GM03348 (cell line): ENCODE measurements around the gene THADA.

Experiments
- DNase-seq: peaks from one replicate; pipeline ENCODE4 v3.0.0; 2012; ENCODE audit warnings: low spot score

Gene THADA

DNA sequence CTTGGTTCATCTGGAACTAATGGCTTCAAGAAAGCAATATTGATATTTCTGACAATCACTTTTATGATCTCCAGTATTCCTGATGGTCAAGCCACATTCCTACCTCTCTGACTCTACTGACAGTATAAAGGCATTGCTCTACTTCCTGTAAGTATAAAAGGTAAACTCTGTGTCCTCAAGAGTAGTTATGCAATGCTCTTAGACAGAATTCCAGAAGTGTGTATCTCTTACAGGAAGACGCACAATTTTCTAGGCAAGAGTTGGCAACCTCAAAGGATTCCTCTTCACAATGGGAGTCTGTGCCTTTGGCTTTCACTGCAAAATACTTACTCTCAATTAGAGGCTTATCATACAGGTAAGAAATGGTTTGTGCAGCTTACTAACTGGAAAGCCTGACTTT is 100.1 kb downstream of the THADA start:
- peak; percentile 15 for DNase-seq

GRCh38 chr2:43493954-43494353 is 101.9 kb downstream of the THADA start:
- DNase-seq, result no peak

GRCh38 chr2:43491065-43491639 is 104.7 kb downstream of the THADA start:
- peak; percentile 6 for DNase-seq

DNA sequence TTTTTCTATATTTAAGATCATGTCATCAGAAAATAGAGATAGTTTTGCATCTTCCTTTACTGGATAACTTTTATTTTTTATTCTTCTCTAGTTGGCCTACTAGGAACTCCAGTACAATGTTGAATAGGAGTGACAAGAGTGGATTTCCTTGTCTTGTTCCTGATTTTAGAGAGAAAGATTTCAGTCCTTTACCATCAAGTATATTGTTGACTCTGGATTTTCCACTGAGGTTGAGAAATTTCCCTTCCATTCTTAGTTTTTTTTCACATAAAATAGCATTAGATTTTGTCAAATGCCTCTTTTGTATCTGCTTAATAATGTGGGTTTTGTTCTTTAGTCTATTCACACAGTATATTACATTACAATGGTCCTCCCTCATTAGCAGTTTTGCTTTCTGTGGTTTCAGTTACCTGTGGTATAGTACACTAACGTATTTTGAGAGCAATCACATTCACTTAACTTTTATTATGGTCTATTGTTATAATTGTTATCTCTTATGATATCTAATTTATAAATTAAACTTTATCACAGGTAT is 105.5 kb downstream of the THADA start:
- DNase-seq, result no peak

DNA sequence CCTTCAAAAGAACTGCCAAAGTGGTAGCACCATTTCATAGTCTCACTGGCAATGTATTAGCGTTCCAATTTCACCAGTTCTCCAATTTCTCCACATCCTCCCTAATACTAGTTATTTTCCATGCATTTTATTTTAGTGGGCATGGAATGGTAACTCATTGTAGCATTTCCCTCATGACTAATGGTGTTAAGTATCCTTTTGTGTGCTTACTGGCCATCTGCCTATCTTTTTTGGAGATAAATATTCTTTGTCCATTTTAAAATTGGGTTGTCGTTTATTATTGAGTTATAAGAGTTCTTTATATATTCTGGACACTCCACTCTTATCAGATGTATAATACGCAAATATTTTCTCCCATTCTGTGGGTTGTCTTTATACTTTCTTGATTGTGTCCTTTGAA is 107.1 kb downstream of the THADA start:
- no peak for DNase-seq

- DNase-seq, result no peak
Measured at GRCh38 chr2:43486603-43487002, 109.2 kb downstream of the THADA start.

DNA sequence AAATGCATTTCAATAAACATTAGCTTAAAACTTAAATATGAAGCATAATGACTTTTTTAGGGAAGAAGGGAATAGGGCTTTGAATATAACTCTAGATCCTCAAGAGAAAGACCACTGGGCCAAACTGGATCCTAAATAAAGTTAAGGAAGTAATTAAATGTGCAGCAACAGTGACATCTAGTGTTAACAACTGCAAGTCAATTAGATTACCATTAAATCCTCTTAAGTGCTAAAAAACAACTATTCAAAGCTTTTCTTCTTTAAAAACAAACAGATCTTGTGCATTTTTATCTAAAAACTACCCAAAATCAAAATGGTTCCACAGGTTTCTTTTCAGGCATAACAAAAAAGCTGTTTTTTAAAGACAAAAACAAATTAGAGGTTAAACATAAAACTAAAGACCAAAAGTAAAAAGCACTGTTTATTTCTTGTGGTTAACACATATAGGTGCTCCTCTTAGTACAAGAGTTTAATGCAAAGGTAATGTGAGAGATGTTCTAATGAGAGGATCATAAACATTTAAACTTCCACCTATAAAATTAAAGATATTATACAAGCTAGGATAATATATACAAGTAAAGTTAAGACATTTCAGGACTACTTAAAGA is 111.4 kb downstream of the THADA start:
- DNase-seq, result peak; percentile 34

GRCh38 chr2:43482961-43483360 is 112.9 kb downstream of the THADA start:
- DNase-seq, result no peak

DNA sequence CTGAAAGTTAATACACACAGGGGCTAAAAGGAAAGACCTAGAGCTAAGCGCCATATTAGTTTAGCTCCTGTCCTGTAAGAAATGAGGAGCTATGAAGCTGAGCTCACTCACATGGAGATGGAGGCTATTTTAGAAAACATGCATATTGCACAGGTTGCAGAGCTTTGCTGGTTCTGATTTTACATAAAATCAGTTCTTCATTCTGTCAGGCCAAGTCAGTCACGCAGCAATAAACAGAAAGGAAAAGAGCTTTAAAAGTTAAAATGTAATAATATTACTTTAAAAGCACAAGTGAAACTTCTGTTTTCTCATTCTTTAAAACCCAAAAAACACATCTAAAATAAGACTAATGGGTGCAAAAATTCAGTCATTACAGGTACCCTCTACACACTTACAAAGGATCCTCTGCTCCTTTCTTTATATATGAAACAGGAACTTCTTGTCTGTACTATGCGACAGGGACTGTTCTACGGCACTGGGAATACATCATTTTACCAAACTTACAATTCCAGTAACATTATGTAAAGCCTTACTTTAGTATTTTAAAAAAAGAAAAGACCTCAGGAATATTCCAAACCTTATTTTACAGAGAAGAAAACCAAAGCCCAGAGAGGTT is 113.8 kb downstream of the THADA start:
- no peak for DNase-seq

DNA sequence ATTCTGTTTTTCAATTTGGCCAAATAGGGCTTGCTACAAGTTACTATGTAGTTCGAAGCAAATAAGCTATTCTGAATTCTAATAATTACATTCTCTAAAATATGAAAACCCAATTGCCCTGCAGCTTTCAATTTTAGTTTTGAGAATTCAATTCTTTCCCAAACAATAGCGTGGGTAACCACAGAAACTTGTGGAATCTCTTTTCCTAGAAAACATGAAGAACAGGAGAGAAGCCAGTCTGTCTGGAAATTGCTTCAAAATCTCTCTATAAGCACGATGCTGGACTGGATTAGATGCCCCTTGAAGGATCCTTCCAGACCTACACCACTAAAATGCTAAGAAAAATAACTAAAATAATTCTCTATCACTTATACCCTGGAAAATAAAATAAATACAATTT is 115.0 kb downstream of the THADA start:
- peak; percentile 23 for DNase-seq

- no peak for DNase-seq
Measured at GRCh38 chr2:43478412-43479086, 117.3 kb downstream of the THADA start.

DNA sequence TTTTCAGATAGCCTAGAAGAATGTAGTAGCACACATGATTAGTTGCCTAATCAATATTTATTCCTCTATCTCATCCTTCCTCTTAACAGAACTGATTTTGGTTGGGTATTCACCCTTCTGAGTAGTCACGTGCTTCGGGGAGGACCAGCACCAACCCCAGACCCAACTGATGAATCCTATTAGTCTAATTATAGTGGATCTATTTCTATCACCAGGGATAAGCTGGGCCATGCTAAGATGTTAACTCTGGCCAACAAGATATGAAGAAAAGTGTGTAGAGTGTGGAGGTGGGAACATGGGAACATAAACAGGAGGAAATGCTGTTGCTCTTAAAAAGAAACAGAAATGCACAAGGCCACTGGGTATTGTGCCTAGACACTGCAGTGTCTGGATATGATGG is 119.9 kb downstream of the THADA start:
- DNase-seq, result no peak

DNA sequence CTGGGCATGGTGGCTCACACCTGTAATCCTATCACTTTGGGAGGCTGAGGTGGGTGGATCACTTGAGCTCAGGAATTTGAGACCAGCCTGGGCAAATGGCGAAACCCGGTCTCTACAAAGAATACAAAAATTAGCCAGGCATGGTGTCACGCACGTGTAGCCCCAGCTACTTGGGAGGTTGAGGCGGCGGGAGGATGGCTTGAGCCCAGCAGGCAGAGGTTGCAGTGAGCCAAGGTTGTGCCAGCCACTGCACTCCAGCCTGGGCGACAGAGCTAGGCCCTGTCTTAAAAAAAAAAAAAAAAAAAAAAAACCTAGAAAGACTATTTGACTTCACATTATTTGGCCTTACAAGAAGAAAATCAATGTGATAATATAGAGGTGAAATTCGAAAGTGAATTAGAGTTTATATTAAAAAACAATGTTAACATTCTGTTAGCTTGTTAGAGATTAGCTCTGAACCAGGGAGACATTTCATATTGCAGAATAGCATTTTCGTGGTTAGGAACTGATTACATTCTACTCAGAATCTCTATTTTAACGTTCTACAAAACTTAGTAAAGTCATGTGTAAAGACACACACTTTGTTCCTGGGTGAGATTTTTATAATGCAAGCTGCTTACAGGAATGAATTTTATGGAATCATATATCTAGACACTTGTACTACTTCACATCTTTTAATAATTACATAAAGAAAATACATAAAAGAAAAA is 120.5 kb downstream of the THADA start:
- no peak for DNase-seq

- no peak for DNase-seq
Measured at GRCh38 chr2:43474273-43474672, 121.6 kb downstream of the THADA start.

DNA sequence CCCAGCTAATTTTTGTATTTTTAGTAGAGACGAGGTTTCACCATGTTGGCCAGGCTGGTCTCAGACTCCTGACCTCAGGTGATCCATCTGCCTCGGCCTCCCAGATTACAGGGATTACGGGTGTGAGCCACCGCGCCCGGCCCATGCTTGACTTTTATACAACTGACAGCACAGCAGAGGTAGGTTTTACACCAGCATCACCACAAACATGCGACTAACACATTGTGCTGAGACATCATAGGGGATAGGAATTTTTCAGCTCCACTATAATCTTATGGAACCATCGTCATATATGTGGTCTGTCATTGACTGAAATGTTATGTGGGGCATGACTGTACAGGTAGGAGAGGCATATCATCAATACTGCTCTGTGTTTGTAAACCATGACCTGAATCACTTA is 122.1 kb downstream of the THADA start:
- DNase-seq, result no peak

- no peak for DNase-seq
Measured at GRCh38 chr2:43472527-43473194, 123.2 kb downstream of the THADA start.

DNA sequence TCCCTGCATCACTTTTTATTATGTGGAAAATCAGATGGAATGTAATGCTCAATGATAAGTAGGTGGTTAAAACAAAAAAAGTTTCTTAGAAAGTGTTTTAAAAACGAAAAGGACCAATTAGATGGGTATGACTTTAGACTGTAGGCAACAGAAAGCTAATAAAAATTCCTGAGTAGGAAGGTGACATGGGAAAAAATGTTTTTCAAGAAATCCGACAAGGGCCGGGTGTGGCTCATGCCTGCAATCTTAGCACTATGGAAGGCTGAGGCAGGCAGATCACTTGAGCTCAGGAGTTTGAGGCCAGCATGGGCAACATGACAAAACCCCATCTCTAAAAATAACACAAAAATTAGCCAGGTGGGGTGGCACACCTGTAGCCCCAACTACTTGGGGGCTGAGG is 126.1 kb downstream of the THADA start:
- no peak for DNase-seq

DNA sequence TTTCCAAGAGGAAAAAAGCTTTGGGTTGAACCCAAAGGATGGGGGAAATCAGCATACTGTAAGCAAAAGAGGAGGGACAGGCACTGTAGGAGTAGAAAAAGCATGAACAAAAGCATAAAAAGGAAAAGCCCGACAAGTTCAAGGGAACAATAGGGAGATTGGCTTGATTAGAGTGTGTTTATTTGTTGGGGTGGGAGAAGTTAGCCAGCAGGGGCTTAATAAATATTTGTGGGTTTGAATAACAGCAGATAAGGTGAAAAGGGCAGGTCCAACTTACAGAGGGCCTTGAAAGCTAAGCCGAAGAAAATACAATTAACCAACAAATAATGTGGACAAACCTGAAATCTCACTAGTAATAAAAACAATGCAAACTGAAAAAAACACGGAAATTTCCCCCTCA is 126.7 kb downstream of the THADA start:
- no peak for DNase-seq

GRCh38 chr2:43467891-43468290 is 127.9 kb downstream of the THADA start:
- peak; percentile 48 for DNase-seq

GRCh38 chr2:43465234-43465633 is 130.6 kb downstream of the THADA start:
- DNase-seq, result no peak

DNA sequence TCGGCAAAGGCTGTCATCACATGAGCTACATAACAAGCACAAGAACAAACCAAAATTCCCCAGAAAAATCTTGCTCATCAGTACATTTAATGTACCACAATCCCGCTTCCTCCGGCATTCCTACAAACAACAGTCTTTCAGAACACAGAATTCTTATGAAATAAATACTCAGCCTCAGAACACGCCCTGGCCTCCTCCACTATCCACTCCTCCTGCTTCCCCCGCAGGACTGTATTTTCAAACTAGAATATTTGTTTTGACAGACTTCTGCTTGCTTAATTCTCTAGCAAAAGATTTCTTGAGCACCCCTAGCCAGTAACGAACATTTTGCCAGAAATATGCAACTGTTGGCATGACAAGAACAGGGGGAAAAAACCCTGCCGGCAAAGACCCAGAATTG is 131.2 kb downstream of the THADA start:
- peak; percentile 68 for DNase-seq
